Measurements from ENCODE around the gene TDRD3.

DNA sequence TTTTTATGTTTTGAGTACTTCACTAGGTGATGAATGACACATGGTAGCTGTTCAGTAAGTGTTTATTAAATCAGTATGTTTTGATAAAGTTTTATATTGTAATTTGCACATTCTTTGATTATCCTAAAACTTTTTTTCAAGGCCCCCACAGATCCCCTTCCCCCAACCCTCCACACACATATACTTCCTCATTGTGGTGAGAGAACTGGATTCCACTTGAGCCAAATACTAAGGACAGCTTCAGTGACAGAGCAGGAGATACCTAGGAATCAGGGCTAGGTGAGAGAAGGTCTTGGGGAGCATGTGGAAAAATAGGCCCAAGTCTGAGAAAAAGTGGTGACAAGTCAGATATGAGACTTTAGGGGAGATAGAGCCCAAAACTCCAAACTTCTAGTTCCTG lies 174.6 kb downstream of the TDRD3 start:
- TF ChIP-seq, protein P1, sequence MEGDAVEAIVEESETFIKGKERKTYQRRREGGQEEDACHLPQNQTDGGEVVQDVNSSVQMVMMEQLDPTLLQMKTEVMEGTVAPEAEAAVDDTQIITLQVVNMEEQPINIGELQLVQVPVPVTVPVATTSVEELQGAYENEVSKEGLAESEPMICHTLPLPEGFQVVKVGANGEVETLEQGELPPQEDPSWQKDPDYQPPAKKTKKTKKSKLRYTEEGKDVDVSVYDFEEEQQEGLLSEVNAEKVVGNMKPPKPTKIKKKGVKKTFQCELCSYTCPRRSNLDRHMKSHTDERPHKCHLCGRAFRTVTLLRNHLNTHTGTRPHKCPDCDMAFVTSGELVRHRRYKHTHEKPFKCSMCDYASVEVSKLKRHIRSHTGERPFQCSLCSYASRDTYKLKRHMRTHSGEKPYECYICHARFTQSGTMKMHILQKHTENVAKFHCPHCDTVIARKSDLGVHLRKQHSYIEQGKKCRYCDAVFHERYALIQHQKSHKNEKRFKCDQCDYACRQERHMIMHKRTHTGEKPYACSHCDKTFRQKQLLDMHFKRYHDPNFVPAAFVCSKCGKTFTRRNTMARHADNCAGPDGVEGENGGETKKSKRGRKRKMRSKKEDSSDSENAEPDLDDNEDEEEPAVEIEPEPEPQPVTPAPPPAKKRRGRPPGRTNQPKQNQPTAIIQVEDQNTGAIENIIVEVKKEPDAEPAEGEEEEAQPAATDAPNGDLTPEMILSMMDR (IDR thresholded peaks at IDR 0.05): no peak
- TF ChIP-seq POLR2A (IDR thresholded peaks at IDR 0.05): no peak

All from esophagus squamous epithelium (tissue), 4 donors.